HG02678 (cell line): ENCODE measurements around the gene PASK.
"Not testable (repeated sequence)": the region's sequence is repeated elsewhere in the genome, so short reads cannot be mapped to it uniquely, and the experiment has no call there.

ENCODE experiments used
- ATAC-seq: cut with Tn5 transposase; IDR thresholded peaks from one replicate; pipeline ENCODE4 v1.9.1; 2021; ENCODE audit warnings: mild to moderate bottlenecking, moderate library complexity; ENCODE audit not compliant: unreplicated experiment

The PASK gene

DNA sequence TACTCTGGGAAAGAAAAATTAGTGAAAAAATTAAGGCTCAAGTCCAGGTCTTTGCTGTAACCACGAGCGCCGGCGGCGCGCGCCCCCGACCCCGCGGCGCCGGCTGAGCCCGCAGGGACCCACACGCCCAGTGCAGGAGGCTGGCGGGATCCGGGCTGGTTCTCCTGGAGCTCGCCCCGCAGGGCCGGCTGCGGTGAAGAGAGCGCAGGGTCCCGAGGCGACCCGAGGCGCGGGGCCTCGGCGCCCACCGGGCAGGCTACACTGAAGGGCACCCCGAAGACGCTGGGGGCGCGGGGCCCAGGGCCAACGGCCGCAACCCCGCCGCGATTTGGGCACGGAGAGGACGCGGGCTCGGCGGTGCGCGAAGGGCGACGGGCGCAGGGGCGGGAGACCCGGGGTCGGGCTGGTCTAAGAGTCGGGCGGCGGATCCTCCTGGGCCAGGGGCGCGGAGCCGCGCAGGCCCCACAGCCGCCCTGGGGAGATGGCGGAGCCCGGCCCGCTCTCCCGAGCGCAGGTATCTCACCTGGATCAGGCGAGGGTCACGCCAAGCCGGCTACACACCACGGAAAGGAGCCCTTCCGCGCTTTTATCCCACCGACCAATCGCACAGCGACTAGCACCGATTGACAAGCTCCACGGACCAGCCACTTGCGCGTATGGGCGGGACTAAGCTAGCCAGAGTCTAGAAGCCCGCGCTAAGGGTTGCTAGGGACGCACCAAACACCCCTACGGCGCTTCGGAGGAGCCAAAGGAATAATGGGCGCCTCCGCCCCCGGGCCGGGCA, at the start of gene PASK:
TSS of gene PASK (minus strand) at position 582 of the 784 bp plus-strand sequence. CDS start 6,440 bp downstream, outside the sequence.
- peak; percentile 77 for ATAC-seq

DNA sequence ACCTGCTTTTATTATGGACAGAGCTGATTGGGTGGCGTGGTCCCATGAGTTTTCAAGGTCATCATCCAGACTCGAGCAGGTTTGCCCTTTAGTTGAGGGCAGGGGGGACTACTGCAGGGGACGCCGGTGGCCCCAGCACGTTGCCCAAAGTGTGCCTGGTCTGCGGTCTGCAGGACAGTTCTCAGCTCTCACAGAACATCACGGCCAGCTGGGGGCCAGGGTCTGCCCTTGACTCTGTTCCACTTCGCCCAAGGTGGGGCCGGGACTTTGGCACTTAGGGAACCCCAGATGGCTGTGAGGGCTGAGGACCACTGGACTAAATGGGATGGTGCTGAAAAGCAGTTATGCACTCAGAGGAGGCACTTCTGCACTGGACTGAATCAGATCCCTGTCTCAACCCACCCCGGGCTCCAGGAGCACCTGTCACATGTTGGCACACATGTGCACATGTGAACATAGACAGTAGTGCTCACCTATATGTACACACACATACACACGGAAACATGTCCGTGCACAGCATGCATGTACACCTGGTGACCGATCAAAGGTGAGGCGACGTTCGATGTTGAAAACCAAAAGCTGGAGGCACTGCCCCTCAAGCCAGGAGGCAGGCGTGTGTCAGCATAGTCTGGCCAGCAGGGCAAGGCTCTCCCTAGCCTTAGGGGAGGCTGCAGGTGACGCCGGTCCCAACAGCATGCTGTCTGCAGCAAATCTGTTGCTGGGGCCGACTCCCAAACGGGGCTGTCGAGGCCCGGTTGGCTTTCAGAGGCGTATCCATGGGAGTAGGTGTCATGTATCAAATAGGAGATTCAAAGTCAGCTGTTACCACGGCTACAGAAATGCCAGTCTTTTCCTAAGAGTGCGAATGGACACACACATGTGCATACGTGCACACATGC, 49.4 kb upstream of the PASK start:
- no peak for ATAC-seq

DNA sequence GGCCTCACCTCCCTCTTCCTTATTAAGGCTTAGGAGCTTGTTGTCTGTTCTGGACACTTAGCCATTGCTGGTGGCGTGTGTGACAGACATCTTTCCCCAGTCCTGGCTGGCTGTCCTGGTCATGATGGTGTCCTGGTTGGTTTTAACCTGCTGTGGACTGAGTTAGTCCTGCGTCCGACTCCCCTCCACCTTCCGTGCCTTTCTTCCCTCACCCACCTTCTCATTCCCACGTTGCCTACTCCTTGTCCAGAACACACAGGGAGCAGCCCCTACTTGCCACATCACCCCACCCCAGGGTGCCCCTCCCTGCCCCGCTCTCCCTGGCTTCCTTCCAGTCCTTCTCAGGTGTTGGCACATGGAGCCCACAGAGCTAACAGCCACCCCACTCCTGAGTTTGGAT, 48.7 kb upstream of the PASK start:
- ATAC-seq, result no peak

DNA sequence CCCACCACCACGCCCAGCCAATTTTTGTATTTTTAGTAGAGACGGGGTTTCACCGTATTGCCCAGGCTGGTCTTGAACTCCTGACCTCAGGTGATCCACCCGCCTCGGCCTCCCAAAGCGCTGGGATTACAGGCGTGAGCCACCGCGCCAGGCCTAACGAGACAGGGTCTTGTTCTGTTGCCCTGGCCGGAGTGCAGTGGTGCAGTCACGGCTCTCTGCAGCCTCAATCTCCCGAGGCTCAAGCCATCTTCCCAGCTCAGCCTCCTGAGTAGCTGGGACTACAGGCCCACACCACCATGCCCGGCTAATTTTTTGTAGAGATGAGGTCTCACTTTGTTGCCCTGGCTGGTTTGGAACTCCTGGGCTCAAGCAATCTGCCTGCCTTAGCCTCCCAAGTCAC, 48.0 kb upstream of the PASK start:
- ATAC-seq, result not testable (repeated sequence)

DNA sequence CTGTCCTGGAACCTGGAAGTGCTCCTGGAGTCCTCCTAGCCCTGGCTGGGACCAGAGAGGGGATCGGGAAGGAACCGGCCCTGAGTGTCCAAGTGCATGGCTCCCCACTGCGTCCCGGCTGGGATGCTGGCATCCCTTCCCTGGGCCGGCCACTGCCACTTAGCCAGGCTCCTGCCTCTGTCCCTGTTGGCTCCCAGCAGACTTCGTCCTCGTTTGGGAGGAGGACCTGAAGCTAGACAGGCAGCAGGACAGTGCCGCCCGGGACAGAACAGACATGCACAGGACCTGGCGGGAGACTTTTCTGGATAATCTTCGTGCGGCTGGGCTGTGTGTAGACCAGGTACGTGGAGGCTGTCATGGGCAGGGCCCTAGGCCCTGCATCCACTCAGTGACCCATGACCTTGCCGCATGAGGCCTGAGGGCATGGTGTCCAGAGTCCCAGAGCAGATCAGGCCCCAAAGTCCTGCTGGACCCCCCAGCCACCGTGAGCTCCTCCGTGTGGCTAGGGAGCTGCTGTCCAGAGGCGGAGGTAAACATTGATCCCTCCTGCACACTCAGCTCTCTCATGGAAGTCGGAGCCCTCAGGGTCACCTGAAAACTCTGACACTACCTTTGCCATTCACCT, 46.3 kb upstream of the PASK start:
- ATAC-seq, result no peak

DNA sequence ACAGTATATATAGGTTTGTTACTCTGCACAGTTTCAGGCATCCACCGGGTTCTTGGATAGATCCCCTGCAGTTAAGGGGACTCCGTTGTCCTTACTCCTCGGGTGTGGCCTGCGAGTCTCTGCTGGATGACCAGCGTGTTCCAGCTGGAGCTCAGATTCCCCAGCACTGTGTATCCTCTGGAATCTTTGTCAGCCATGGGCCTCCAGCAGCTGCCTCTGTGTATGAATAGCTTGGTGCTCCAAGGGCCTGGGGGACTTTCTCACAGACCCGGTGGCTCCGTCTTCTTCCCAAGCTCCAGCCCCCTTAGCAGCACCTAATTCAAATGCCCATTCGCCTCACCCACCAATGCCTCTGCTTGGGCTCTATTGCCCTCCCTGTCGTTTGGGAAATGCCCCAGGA, 45.5 kb upstream of the PASK start:
- ATAC-seq, result no peak

DNA sequence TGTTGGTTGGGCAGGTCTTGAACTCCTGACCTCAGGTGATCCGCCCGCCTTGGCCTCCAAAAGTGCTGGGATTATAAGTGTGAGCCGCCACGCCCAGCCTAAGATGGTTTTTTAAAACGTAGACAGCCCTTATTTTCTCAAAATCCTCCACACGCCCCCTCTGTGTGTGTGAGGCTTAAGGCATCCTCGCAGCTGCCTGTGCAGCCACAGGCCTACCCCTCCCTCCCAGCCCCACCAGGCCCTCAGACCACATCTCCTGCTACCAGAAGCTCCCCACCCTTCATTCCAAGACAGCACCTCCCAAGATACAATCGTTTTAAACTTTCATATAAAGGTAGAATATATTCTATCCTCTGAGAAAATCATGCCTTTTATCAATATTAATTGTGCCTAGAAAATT, 44.0 kb upstream of the PASK start:
- ATAC-seq, result no peak

DNA sequence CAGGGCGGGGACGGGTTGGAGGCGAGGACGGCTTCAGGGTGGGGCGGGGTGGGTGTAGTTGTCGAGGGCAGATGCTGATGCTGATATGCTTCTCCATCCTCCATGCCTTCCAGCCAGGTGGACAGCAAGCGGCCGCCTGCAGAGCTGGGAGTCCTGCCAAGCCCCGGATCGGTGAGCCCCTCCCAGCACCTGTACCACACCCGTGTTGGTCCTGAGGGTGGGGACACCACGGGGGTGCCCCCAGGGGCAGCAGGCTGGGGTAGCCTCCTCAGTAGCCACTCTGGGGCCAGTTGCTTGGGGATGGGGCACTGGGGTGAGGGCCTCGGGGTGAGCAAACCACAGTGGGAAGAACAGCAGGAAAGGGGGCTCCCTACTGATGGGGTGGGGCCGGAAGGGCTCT, 41.8 kb upstream of the PASK start:
- ATAC-seq, result no peak

DNA sequence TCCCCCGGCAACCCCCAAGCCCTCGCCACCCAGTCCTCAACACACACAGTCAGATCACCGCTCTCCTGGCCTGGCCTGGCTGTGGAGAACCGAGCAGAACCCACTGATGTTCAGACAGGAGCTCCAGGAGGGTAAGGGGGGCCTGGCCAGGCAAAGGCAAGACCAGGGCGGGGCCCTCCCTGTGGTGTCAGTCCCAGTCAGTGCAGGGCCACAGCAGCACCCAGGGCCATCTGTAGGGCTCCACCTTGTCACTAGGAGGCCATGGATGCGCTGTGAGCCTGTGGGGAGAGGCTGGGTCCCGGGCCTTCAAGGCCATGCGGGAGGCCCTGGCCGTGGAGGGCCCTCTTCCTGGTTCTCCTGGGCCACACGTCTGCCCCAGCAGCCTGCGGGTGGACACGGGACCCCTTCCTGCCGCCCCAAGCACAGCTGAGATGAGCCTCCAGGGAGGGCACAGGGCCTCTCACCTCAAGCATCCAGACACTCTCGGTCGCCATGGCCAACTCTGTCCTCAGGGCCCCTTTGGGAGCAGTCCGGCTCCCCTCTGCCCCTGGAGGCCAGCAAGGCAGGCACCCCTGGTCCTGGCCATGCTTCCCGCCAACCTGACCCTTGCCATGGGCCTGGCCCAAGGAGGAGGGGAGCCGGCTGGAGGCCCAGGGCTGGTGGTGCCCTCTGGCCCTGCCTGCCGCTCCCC, 41.2 kb upstream of the PASK start:
- no peak for ATAC-seq

DNA sequence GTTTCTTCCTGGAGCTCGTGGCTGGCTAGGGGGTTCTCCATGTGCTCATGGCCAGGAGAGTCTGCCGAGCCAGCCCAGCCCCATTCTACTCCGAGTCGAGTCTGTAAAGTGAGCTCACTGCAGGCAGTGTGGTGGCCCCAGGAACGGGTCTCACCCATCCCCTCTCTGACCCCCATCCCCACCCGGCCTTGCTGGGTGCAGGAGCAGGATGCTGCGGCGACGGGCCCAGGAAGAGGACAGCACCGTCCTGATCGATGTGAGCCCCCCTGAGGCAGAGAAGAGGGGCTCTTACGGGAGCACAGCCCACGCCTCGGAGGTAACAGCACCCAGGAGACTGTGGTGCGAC, 40.6 kb upstream of the PASK start:
- no peak for ATAC-seq

DNA sequence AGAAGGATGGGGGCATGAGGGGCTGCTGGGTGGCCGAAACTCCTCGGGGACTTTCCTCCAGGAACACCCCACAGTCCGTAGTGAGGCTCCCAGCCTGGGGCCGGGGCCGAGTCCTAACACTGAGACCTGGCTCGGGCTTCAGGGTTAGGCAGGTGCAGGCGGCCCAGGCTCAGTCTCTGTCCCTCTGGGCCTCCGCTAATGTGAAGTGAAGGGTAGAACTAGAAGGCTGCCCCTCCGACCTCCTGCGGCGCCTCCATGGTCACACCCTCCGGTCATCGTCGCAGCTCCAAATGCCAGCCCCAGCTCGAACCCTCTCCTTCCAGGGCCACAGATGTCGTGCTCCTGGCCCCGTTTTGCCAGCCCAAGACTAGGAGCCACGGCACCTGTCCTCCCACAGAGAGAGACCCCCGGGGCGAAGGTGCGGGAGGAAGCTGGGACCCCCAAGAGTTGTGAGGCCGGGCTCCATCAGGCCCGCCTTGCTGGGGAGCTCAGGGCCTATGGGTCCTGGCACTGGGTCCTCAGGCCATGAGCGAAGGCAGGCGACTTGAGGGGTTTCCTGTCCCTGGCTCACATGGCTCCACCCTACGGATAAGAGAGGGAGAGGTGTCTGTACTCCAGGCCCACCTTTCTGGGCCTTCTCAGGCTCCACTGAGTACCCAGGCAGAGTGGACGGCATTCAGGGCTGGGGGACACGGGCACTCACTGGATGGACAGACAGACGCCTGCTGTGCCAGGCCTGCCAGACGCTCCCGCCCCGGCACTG, 40.0 kb upstream of the PASK start:
- no peak for ATAC-seq

DNA sequence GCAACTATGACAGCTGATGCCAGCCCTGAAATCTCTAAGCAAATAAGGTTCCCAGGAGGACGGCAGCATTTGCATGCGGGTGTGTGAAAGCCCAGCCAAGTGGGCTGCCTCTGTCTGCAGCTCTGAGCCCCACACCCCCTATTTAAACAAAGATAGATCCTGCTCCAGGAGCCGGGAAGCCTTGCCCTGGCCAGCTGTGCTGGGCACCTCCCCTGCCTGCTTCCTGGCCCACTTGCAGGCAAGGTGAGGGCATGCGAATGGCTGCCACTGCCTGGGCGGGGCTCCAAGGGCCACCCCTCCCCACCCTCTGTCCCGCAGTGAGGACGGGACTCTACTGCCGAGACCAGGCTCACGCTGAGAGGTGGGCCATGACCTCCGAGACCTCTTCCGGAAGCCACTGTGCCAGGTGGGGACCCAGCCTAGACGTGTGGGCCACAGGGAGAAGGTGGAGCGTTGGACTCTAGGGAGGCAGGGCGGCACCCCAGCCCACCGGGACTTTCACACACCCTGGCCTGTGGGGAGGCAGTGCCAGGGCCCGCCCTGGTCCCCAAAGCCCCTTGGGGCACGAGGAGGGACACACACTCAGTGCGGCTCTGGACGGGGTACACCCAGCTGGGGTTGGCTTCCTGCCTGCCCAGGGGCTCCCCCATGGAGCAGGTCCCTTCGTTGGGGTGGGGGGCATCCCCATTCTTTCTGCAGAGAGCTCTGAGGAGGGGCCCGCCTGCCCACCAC, 39.3 kb upstream of the PASK start, which contains the start of gene ANO7:
TSS of gene ANO7 (plus strand) at position 317 of the 732 bp plus-strand sequence. CDS start 1,387 bp downstream, outside the sequence.
- ATAC-seq, result no peak

DNA sequence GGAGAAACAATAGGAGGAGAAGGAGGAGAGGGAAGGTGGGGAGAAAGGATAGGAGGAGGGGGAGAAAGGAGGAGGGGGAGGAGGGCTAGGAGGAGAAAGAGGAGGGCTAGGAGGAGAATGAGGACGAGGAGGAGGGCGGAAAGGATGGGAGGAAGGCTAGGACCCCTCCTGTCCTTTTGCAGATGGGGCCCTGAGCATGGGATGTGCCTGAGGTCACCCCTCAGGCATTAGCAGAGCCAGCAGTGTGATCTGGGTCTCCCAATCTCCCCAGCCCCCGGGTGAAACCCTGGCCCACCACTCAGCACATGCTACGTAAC, 38.6 kb upstream of the PASK start:
- ATAC-seq, result no peak

DNA sequence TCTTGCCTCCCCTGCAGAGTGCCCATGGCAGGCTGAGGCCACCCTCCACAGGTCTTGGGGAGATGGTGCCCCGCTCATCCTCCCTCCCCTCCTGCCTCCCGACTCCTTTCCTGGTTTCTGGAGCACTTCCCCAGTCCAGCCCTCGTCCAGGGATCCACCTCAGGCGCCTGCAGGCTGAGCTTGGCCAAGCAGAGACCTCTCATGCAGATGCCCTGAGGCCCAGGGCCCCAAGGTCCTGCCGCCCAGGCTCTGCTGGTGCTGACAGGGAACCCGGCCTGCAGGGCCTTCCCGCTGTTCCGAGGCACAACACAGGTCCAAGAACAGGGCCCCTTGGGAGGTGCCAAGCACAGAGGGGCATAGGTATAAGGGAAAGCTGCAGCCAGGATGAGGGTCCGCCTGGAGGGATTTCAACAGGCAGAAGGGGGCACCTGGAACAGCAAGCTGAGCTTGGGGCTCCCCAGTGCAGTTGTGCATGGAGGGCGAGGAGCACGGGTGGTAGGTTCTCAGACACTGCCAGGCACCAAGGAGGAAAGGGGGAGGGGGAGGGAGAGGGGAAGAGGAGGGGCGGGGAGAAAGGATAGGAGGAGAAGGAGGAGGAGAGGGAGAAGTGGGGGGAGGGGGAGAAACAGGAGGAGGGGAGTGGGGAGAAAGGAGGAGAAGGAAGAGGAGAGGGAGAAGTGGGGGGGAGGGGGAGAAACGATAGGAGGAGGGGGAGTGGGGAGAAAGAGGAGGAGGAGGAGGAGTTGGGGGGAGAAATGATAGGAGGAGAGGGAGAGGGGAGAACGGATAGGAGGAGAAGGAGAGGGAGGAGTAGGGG, 38.0 kb upstream of the PASK start:
- no peak for ATAC-seq

DNA sequence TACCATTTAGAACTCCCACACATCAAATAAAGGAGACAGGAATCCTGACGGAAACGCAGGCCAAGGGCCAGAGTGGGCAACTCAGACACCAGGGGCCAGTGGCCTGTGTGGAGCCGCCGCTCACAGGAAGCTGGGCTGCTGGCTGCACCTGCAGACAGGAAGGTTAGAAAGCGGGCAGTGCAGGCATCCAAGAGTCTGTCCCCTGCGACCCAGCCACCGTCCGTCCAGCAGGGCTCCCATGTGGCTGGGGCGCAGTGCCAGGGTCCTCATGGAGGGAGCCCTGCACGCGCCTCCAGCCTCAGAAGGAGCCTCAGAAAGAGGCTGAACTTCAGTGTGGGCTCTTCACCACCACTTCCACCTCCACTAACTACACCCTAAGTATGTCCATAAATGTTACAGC, 36.7 kb upstream of the PASK start:
- no peak for ATAC-seq

DNA sequence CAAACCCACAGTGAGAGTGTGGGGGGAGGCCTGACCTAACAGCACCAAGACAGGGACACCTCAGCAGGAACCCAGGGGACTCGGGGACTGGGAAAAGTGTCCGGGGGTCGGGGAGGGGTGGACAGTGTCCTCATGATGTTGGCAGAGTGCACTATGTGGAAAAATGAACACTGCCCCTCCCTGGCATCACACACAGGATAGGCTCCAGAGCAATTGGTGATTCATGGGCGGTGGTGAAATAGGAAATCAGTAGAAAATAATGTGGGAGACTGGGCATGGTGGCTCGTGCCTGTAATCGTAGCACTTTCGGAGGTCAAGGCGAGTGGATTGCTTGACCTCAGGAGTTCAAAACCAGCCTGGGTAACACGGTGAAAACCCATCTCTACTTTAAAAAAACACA, 35.6 kb upstream of the PASK start:
- ATAC-seq, result no peak

DNA sequence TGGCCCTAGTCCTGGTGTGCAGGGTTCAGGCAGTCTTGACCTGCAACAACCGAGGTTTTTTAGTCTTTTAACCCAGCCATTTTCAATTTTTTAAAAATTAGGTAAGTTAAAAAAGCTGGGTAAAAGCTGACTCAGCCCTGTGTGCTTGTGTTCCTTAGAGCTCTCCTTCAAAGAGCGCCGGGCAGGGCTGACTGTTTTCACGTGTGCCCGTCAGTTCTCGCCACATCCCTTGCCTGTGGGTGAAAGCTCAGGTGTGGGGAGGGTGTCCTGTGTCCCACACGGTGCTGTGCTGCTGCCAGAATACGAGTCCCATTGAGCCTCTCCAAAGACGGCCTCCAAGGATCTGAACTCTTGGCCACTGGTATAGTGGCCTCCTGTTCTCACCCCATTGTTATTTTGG, 33.9 kb upstream of the PASK start:
- no peak for ATAC-seq

DNA sequence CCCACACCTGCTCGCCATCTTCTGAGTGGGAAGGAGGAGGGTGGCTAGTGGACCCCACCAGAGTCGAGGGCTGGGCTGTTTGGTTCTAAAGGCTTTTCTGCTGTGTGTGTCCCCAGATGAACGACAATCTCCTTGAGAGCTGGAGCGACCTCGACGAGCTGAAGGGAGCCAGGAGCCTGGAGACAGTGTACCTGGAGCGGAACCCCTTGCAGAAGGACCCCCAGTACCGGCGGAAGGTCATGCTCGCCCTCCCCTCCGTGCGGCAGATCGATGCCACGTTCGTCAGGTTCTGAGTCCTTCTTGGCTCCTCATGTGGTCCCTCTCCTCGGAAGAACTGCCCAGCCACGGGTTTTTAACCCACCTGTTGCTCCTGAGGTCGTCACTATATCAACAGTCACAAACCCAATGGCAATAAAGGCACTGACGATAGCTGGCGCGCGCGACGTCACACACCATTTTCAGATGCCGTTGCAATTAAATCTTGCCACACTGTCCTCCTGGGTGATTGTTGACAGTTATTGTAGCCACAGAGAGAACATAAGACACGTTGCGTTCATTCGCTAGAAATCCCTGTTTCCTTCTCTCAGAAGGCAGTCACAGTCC, 33.4 kb upstream of the PASK start:
- no peak for ATAC-seq

DNA sequence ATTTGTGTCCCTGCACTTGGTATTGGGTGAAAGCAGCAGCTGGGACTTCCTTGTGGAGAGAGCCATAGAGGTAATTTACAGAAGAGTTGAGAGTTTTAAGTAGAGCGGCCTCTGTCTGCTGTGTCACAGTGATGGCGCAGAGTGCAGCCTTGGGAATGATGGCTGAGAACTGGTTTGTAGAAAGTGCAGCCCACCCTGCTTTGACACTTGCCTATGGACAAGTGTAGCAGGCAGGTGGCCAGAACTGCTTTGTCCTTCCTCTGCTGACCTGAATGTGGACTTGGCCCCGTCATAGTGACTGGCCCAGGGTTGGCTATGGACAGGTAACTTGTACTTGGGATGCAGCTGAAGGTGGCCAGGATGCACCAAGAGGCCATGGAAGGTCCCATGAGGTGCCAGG, 32.9 kb upstream of the PASK start:
- ATAC-seq, result no peak
